COLO668 (cell line): ENCODE measurements around the gene DCTD.
A peak's percentile ranks its signal among the peaks of the same experiment; 100 is the strongest.

Experiments
- DNase-seq: peaks from one replicate; lab custom pipeline; 2025; ENCODE audit not compliant: unreplicated experiment; lab: John Stamatoyannopoulos, UW

The DCTD gene

DNA sequence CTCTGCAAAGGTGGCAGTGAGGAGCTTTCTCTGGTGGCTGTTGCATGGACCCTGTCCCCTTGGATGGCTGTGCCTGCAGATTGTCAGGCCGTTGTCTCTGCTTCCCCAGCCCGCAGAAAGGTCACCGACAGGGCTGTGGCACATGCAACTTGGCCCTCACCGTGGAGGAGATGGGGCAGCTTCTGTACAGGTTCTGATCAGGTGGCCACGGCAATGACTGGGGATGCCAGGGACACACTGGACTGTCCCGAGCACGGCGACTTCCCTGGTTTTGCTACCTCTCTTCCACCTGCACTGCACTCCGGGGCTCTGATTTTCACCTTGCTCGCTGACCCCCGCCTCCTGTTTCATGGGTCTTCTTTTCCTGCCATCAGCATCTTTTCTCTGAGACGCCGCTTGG lies 43.5 kb downstream of the DCTD start:
- no peak for DNase-seq

DNA sequence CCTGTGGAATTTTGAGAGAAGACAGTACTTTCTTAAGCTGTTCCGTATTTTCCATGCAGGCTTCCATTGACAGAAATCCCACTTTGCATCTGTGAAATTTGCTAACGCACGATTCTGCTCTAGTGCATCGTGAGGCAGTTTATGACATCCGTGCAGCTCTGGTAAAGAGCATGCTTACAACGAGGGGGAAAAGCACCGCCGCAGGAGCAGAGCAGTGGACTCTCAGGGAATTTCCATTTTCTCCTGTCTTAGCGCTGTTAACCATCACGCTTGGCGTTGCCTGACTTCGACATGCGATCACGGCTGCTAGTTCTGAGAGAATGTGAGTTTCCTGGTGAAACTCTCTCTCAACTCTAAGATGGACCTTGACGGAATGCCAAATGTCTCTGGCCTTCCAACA lies 43.9 kb downstream of the DCTD start:
- DNase-seq: no peak

DNA sequence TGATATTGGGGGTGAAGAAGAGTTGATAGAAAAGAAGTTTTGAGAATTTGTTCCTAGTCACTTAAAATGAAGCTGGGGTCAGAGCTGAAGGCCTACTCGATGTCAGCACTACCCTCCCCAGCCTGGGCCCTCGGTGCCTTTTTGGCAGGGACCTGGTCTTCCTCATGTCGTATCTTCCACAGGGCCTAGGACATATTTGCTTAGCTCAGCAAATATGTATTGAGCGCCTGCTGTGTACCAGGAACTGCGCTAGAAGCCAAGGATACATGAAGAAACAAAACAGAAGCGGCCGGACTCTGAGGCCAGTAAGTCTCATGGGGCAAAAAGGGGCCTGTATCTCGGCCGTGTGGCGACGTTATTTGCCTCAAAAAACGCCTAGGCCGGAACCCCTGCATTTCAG lies 44.3 kb downstream of the DCTD start:
- no peak for DNase-seq

DNA sequence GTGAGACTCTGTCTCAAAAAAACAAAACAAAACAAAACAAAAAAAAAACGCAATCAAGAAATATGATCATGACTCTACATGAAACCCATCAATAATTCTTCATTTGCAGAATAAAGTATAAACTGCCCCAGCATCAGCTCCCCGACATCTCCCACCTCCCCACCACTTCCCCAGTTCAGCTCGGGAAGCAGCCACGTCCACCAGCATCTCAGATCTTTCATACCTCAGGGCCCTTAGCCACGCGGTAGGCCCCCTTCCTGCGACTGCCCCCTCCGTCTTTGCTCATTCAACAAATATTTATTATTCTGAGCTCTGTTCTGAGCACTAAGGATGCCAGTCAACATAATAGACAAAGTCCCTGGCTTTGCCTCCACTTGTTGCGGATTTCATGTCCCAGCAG lies 45.6 kb downstream of the DCTD start:
- no peak for DNase-seq

DNA sequence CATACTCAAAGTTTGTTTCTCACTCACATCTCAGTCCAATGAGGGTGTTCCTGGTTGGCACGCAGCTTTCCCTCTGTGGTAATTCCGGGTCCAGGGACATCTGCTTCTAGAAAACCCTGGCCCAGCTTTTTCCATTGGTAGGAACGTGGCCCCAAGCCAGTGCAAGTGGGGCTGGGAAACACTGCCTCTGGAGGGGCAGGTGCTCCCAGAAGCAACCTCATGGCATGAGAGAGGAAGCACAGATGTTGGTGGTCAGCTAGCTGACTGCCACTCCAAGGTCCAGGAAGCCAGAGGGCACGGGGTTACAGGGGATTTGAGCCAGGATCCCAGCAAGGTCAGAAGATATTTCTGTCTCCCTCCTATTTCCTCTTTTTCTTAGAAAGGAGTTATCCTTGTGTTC lies 47.5 kb downstream of the DCTD start:
- no peak for DNase-seq

DNA sequence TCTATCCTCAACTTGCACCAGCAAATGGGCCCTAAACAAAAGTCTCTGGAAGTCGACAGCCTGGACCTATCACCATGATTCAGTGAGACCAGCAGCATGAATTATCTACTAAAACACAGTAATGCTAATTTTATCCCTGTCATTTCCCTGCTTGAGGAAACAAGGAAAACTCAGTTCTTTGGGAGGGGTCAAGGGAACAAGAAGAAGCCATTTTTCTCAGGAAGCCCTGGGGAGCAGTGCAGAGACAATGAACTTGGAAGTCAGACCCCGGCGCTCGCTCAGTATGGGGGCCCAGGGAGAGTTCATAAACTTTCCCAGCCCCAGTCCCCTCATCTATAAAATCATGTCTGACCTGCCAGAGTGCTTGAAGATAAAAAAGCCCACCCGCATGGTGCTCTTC lies 50.4 kb downstream of the DCTD start:
- no peak for DNase-seq

DNA sequence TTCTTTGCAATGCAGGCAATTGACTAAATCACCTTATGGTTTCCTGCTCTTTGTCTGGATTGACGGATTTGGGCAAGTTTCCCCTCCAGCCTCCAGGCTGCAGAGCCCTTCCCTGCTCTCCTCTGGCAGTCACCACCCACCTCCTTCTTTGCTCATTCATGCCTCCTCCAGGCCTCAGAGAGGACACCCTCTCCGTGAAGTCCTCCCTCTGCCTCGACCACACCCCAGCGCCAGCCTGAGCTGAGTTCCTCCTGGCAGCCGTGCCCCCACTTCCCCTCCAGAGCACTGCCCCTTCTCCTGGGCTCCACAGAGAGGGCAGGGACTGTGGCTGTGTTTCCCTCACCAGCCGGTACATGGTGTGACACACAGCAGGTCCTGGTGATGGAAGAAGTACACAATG lies 53.7 kb downstream of the DCTD start:
- DNase-seq: no peak

DNA sequence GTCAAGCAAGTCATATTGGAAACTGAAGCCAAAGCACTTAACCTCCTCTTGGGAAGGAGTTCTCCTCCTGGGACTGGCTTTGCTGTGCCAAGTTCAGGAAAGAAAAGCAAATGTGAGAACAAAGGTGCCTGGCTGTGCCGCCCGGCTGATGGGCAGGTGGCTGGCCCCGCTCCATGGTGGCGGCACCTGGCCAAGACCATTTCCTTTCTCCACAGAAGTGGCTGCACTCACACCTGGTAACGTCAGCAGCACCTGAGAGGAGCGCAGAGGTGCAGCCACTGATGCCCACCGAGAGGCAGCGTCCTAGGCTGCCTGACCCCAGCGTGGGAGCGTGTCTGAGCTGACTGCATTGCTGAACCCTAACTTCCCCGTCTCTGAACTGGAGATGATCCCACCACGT lies 54.3 kb downstream of the DCTD start:
- peak; percentile 76 for DNase-seq

DNA sequence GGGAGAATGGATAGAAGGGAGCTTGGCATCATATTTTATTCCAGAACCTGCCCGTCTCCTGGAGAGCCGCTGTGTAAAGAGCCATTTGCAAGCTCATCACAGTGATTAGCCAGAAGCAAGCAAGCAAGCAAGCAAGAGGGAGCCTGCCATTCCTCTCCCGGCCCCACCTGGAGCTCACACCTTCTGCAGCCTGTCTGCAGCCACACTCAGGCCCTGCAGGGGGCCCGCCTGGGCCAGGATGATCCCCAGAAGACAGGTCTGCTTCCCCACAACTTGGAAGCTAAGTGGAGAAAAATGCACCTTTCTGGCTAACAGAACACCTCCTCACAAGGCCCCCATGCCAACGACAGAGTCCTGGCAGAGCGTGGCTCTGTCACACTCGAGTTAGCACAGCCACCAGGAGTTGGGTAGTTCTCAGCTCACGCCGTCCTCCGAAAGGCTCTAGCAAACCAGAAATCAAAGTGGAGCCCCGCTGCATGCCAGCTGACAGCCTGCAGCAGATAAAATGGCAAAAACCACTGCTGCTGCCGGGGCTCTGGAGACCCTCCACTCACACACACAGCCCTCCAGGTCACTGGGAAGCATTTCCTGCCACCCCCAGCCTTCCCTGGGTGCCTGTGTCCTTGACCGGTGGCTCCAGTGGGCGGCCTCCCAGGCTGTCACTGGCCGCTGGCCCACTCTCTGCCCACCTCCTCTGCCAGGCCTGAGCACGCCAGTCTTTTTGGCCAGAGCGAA lies 54.9 kb downstream of the DCTD start:
- DNase-seq: peak; percentile 35

DNA sequence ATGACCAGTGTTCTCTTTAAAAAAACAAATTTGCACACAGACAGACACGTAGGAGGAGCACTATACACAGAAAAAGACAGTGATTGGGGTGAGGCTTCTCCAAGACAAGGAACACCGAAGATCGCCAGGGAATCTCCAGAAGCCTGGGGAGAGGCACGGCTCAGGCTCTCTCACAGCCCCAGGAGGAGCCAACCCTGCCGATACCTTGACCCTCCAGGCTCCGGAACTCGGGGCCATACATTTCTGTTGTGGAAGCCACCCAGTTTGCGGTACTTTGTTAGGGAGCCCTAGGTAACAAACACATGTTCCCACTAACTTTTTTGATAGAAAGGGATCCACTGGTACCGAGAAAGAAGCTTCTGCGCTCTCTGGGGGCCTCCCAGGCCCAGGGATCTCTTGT lies 55.8 kb downstream of the DCTD start:
- no peak for DNase-seq

DNA sequence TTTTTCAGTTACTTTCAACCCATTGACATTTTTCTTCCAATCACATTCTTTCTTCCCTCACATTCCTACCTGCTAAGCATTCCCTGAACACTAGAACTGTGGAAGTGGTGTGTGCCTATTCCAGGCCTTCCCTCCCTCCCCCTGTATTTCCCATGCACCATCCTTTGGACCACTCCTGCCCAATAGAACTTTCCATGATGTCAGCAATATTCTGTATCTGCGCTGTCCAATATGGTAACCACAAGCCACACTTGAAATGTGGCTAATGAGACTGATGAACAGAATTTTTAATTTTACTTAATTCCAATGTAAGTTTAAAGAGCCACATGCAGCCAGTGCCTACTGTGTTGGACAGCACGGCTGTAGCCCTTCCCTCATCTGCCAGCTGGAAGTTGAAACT lies 57.5 kb downstream of the DCTD start:
- no peak for DNase-seq

DNA sequence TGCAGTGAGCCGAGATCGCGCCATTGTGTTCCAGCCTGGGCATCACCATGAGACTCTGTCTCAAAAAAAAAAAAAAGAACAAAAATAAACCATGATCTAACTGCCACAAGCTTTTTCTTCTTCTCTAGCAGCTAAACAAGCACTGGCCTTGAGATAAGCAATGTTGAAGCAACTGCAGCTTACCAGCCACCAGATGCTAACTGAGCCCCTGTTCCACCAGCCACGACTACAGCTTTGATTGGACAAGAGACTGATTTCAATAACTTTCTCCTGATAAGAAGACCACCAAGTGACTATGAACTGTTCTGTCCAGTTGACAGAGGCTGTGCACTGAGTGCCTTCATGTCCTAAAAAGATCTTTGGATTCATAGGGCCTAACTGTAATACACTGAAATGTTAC lies 58.5 kb downstream of the DCTD start:
- no peak for DNase-seq

DNA sequence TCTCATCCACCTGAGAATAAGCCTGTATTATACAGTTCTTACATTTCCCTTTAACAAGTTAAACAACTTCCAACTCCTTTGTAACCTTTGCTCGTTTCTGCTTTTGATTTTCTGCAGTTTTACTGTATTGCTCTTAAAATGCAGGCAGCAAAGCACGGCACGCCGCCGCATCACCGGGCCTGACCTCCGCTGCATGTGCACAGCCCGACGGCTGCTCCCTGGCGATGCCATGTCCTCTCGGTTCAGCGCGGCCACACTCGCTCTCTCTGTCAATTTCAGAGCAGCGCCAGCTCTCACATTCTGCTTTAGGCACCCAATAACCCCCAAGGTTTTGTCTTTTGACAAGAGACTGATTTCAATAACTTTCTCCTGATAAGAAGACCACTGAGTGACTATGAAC lies 60.3 kb downstream of the DCTD start:
- no peak for DNase-seq

DNA sequence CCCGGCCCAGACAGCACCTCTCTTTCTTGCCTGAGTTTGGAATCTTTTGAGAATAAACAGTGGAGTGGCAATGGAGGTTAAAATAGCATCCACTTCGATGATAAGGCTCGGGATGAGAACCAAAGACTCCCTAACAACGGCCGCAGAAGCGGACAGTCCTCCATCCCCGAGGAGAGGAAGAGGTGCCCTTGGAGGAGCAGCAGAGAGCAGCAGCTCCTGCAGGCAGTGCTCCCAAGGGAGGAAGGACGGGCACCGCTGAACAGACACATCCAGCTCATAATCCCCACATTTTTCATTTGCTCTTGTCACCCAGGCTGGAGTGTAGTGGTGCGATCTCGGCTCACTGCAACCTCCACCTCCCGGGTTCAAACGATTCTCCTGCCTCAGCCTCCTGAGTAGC lies 61.3 kb downstream of the DCTD start:
- DNase-seq: no peak

DNA sequence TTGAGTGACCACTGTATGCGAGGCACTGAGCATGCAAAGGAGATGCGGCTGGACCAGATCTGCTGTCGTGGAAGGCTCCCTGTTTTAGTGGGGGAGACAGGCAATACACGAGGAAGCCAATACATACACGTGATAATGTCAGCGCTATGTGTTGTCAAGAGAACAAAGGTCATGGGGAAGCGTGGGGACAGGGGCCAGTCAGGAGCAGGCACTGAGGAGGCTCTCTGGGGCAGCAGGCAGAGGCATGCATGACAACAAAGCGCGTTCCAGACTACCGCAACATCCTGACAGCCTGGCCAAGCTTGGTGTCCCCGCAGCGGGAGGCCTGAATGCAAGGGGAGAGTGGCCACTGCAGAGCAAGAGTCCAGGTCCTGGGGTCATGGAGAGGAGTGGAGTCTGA lies 61.9 kb downstream of the DCTD start:
- DNase-seq: no peak

DNA sequence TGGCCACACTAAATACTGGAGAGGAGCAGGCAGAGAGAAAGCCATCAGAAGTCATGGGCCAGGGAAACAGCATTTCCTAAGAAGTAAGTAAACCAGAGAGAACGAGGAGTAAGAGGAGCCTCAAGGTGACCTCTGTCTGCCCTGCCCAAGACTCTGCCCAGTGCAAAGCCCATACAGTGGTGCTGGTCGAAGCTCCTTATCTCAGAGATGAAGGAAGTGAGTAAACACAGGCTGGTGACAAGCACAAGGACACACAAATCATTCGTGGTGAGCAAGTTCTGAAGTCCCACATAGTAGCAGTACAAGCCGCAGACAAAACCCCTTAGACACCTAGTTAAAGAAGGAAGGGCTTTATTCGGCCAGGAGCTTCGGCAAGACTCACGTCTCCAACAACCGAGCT lies 62.7 kb downstream of the DCTD start:
- no peak for DNase-seq

DNA sequence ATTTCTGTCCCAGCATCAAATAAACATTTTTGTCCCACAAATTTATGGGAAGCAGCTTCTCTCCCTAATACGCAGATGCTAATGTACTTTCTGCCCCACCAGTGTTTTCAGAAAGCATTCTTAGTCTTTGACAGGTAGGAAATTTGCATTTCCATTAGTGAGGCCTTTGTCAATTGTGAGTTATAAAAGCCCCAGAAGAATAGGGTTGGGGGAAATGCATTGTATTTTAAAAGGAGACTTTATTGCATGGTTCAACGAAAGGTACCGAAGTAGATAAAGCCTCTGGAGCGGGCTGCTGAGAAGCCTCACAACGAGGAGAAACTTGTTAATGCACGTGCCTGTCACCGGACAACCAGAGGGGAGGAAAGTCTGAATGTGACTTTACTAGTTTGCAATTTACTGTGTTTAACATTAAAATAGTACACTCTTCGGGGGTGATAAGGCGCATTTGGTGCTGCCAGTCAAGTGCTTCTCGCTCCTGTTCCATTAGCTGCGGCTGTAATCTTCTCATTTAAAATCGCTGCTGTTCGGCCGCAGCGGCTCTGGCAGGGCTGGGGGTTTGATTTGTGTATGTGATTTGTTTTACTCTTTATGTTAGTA lies 63.4 kb downstream of the DCTD start:
- DNase-seq: no peak

DNA sequence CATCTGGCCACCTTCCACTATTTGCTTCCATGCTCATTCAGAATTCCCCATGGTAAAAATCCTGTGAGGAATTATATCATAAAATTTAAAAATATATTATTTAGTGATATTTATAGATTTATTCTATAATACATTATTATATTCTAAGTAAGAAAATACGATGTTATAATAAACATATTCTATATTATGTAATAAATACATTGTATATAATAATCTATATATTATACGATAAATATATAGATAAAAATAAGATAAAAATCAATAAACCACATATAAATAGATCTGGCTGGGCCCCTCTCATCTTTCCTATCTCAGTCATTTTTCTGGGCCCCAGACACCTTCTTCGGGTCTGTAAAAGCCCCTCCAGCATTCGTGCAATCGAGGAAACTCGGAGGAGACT lies 68.5 kb downstream of the DCTD start:
- DNase-seq: no peak

DNA sequence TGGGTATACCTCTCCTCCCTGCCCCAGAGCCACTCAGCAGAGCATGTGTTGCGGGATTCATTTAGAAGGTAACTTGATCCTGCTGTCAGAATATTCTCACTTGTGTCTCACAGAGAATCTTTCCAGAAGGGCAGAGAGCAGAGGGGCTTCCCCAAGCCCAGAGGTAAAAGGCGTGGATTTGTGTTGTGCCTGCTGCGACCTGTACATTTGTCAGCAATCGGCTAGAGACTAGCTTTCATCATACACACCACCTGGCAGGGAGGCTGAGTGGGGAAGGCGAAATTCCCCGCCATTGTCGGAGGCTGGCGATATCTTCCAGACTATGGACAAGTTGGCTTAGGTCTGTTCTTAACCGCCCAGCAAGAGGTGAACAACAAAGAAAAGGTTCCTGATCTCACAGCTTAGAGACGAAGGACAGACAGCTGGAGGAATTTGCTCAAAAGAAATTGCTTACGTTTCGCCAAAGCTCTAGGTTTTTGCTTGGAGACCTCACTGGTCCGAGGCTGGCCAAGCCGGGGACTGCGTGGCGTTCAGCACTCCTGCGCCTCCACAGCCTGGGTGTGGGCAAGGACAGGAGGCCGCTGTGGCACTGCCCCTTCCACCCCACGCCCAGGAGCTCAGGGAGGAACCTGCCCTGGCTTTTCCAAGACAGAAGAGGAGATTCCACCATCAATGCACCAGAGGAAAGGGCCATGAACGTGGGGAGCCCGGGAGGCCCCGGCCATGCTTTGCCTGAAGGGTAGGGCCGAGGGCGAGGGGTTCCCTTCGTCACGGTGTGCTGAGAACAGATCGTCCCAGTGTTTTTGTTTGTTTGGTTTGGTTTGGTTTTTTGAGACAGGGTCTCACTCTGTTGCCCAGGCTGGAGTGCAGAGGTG lies 69.4 kb downstream of the DCTD start:
- DNase-seq: no peak

DNA sequence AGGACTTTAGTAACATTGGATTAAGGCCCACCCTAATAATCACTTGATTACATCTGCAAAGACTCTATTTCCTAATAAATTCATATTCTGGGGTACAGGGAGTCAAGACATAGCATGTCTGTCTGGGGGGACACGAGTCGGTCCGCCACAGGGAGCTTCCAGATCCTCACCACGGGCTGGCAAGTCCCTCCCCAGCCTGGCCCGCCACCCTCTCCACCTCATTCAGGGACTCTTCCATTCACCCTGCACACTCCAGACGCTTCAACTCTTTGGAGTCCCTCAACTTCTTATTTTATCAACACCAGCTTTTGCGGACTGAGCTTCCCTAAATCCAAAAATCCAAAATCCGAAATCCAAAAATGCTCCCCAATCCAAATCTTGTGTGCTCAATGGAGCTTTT lies 71.2 kb downstream of the DCTD start:
- DNase-seq: no peak

DNA sequence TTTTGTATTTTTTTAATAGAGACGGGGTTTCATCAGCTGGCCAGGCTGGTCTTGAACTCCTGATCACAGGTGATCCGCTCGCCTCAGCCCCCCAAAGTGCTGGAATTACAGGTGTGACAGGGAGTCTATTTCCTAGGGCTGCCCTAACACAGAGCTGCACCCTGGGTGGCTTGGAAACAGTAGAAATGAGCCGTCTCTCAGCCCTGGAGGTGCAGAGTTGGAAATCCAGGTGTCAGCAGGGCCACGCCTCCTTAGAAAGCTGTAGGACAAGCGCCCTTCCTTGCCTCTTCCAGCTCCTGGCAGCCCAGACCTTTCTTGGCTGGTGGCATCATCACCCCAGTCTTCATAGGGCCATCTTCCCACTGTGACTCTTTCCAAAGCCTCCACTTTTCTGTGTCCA lies 71.6 kb downstream of the DCTD start:
- no peak for DNase-seq

DNA sequence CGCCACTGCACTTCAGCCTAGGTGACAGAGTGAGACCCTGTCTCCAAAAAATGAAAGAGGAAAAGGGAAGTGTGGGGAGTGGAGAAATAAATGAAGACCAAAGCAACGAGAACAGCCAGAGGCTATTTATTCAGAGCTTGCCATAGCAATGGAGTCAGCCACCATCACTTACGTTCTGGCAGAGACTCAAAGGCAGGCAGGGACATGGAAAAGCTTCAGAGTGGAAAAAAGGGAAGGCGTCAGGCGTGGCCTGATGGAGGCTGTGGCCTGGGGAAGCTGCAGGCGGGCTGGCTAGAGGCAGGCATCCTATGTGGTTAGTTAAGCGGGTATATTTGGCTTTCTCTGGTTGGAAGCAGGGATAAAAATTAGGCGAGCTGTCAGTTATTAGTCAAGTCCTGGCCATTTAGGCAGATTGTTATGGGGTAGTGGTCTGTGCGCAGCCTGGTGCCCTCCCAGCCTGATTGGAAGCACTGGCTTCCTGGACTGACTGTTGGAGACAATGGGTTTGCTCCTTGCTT lies 73.3 kb downstream of the DCTD start:
- DNase-seq: no peak
